ENCODE results near the gene ZNF630. TPM values are rescaled to one million over a fixed set of nuclear protein-coding genes. Genes with fewer than 3 reads are reported as not detected.
A peak's percentile ranks its signal among the peaks of the same experiment; 100 is the strongest.
"Not testable (repeated sequence)": the region's sequence is repeated elsewhere in the genome, so short reads cannot be mapped to it uniquely, and the experiment has no call there.

The ZNF630 gene
- total and polyA plus RNA-seq, 9 donors = 2.8 to 6.9 (median 4.1) TPM

DNA sequence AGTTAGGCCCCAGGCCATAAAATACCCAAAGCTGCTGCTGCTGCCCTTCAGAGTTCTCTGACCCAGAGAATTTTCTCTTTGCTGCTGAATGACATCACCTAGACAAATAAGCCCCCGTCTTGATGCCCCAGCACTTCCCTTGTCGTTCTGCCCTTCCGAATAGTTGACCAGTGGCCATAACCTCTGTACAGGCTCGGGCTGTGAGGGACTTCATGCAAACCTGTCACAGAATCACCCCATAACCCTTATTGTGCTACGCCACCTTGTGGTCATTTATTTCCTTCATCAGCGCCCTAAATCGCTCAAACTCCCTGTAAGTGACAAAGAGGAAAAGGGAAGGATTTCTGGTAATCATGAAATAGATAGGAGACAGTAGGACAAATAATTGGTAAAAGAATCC, 45.9 kb downstream of the ZNF630 start:
- H3K9me3 ChIP-seq = no peaks in the 10 kb centered on the region
- H3K4me3 ChIP-seq = no peak overlapping the region
- intact Hi-C loops (cut with DNase I) = loop anchor here in 2 of 4 donors (10.0 kb wide), 1 partner anchor 171 kb away; no protein-coding TSS in a partner anchor
- peak overlapping the region in 1 of 2 donors; percentile 9 for H3K27ac ChIP-seq
- no peaks in the 10 kb centered on the region for H3K36me3 ChIP-seq
- WGBS, 3 donors = 8 to 18% (median 17%) methylated on average over 7 of the region's 7 CpGs
- DNase-seq = peak in 2 of 5 donors; percentile 35 to 58
- H3K4me1 ChIP-seq (ENCODE audit: insufficient read depth) = no peaks in the 10 kb centered on the region
- TF ChIP-seq CTCF (IDR thresholded peaks at IDR 0.05) (peak in 2 of 3 donors; percentile 56 to 64), POLR2A (IDR thresholded peaks at IDR 0.05) (no peak)
- no peaks in the 10 kb centered on the region for H3K27me3 ChIP-seq

GRCh38 chrX:48022738-48023137, 48.7 kb downstream of the ZNF630 start:
- TF ChIP-seq EP300 (IDR thresholded peaks at IDR 0.05) (no peak), POLR2A (IDR thresholded peaks at IDR 0.05) (no peak), CTCF (IDR thresholded peaks at IDR 0.05) (no peak)
- Histone ChIP-seq H3K4me3 (no peak overlapping the region), H3K27me3 (no peaks in the 10 kb centered on the region), H3K4me1 (ENCODE audit: insufficient read depth) (no peaks in the 10 kb centered on the region), H3K9me3 (no peaks in the 10 kb centered on the region), H3K36me3 (no peaks in the 10 kb centered on the region), H3K27ac (no peak overlapping the region)
- intact Hi-C loops (cut with DNase I) = loop anchor here in 2 of 4 donors (10.0 kb wide), 1 partner anchor 168 kb away; no protein-coding TSS in a partner anchor
- no peak for DNase-seq
- 76 to 86% (median 80%) methylated on average over 3 of the region's 3 CpGs for WGBS, 3 donors

- 41 to 48% (median 44%) methylated on average over 3 of the region's 3 CpGs for WGBS, 3 donors
- H3K9me3 ChIP-seq = no peaks in the 10 kb centered on the region
- H3K4me1 ChIP-seq (ENCODE audit: insufficient read depth) = no peaks in the 10 kb centered on the region
- intact Hi-C loops (cut with DNase I) = loop anchor here in 2 of 4 donors (10.0 kb wide), 1 partner anchor 167 kb away; no protein-coding TSS in a partner anchor
- no peaks in the 10 kb centered on the region for H3K36me3 ChIP-seq
- TF ChIP-seq POLR2A (IDR thresholded peaks at IDR 0.05) = no peak
- no peak for TF ChIP-seq CTCF (IDR thresholded peaks at IDR 0.05)
- TF ChIP-seq EP300 (IDR thresholded peaks at IDR 0.05) = no peak
- H3K4me3 ChIP-seq = no peak overlapping the region
- DNase-seq = no peak
- H3K27ac ChIP-seq = no peak overlapping the region
- no peaks in the 10 kb centered on the region for H3K27me3 ChIP-seq
Observed at GRCh38 chrX:48022100-48022499, 49.3 kb downstream of the ZNF630 start.

GRCh38 chrX:48021026-48021900, 50.2 kb downstream of the ZNF630 start:
- TF ChIP-seq EP300 (IDR thresholded peaks at IDR 0.05) = no peak
- TF ChIP-seq POLR2A (IDR thresholded peaks at IDR 0.05) = no peak
- TF ChIP-seq CTCF (IDR thresholded peaks at IDR 0.05) = no peak
- intact Hi-C loops (cut with DNase I) = loop anchor here in 2 of 4 donors (10.0 kb wide), 1 partner anchor 166 kb away; no protein-coding TSS in a partner anchor
- H3K4me3 ChIP-seq = peak overlapping the region; percentile 41
- DNase-seq = peak; percentile 76 to 85 (median 83)
- no peaks in the 10 kb centered on the region for H3K9me3 ChIP-seq
- H3K4me1 ChIP-seq (ENCODE audit: insufficient read depth) = no peaks in the 10 kb centered on the region
- no peaks in the 10 kb centered on the region for H3K36me3 ChIP-seq
- H3K27me3 ChIP-seq = no peaks in the 10 kb centered on the region
- peak overlapping the region; percentile 73 to 87 for H3K27ac ChIP-seq
- WGBS, 3 donors = 26 to 29% (median 29%) methylated on average over 30 of the region's 30 CpGs

DNA sequence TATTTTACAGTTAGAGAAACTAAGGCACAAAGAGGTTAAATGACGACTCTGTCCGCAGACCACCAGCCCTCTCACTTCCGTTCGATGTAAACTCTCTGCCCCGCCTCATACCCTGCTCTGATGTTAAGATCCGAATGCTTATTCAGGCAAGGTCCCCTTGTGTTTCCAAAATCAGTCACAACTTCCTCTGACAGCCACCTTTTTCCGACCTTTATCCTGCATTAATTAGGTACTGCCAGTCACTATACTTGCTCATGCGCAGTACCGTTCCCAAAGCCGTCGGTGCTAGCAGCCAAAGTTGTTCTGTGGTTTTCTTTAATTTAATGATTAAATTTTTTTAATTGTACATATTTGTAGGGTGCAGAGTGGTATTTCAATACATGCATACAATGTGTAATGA, 51.0 kb downstream of the ZNF630 start:
- H3K9me3 ChIP-seq; H3K36me3 ChIP-seq; H3K27me3 ChIP-seq; DNase-seq; H3K4me1 ChIP-seq (ENCODE audit: insufficient read depth); H3K4me3 ChIP-seq: not testable (repeated sequence)
- peak overlapping the region in 1 of 2 donors; percentile 87 for H3K27ac ChIP-seq
- 75 to 77% (median 76%) methylated on average over 11 of the region's 11 CpGs for WGBS, 3 donors
- intact Hi-C loops (cut with DNase I) = loop anchor here in 2 of 4 donors (10.0 kb wide), 1 partner anchor 166 kb away; no protein-coding TSS in a partner anchor

GRCh38 chrX:48019892-48020291, 51.5 kb downstream of the ZNF630 start:
- DNase-seq; H3K4me1 ChIP-seq (ENCODE audit: insufficient read depth); H3K36me3 ChIP-seq; H3K27ac ChIP-seq; H3K9me3 ChIP-seq; H3K27me3 ChIP-seq; H3K4me3 ChIP-seq: not testable (repeated sequence)
- no CpG with 5 or more reads among the region's 1 CpG for WGBS, 3 donors
- intact Hi-C loops (cut with DNase I) = loop anchor here in 2 of 4 donors (10.0 kb wide), 1 partner anchor 165 kb away; no protein-coding TSS in a partner anchor

- H3K4me1 ChIP-seq (ENCODE audit: insufficient read depth); H3K36me3 ChIP-seq; intact Hi-C loops (cut with DNase I); H3K4me3 ChIP-seq; H3K27ac ChIP-seq; DNase-seq; H3K9me3 ChIP-seq; H3K27me3 ChIP-seq: not testable (repeated sequence)
- 91 to 93% (median 93%) methylated on average over 27 to 39 of the region's 46 CpGs for WGBS, 3 donors
Observed at GRCh38 chrX:48016583-48017310, 54.7 kb downstream of the ZNF630 start.
